HEK293 (cell line): ENCODE data around the gene CLCN3.

Experiments used
- FEZF1 ChIP-seq: fragments of 450-650 bp; formaldehyde crosslinking; IDR thresholded peaks from 2 replicates; pipeline ENCODE4 v1.5.1; 2016; ENCODE audit warnings: missing biosample characterization, missing genetic modification characterization
- HOXA7 ChIP-seq: sonication (generic); formaldehyde crosslinking; IDR thresholded peaks from 2 replicates; pipeline ENCODE4 v1.8.1; 2022; ENCODE audit warnings: missing genetic modification reagents, borderline replicate concordance
- ZNF112 ChIP-seq: fragments of 450-650 bp; formaldehyde crosslinking; IDR thresholded peaks from 2 replicates; pipeline ENCODE4 v1.5.0; 2017; ENCODE audit warnings: missing biosample characterization, missing genetic modification characterization
- ZNF274 ChIP-seq, 2 experiments: fragments of 200-500 bp in 1 of 2; fragments of 450-650 bp in 1 of 2; sonication (Bioruptor generic) in 1 of 2; formaldehyde crosslinking in 1 of 2; IDR thresholded peaks; 2 replicates each; pipeline versions ENCODE4 v1.5.1 to v1.6.1; 2014 to 2016; ENCODE audit warnings: borderline replicate concordance in 1 of 2, inconsistent platforms in 1 of 2, low read length in 1 of 2, missing biosample characterization in 1 of 2, missing genetic modification characterization in 1 of 2
- ZNF311 ChIP-seq: fragments of 450-650 bp; formaldehyde crosslinking; IDR thresholded peaks from 2 replicates; pipeline ENCODE4 v1.5.1; 2017; ENCODE audit warnings: missing biosample characterization, missing genetic modification characterization, borderline replicate concordance
- ZNF354C ChIP-seq: fragments of 450-650 bp; formaldehyde crosslinking; IDR thresholded peaks from 2 replicates; pipeline ENCODE4 v1.5.1; 2016; ENCODE audit warnings: missing biosample characterization, missing genetic modification characterization, low read depth, borderline replicate concordance
- ZNF426 ChIP-seq: fragments of 450-650 bp; formaldehyde crosslinking; IDR thresholded peaks from 2 replicates; pipeline ENCODE4 v1.5.1; 2017; ENCODE audit warnings: missing biosample characterization, missing genetic modification characterization, mild to moderate bottlenecking, inconsistent platforms, moderate library complexity
- TF ChIP-seq, protein P1 (sequence below): fragments of 450-650 bp; formaldehyde crosslinking; IDR thresholded peaks from 2 replicates; pipeline ENCODE4 v1.5.1; 2016; ENCODE audit warnings: missing biosample characterization, missing genetic modification characterization
- TF ChIP-seq, protein P2 (sequence below): fragments of 450-650 bp; IDR thresholded peaks from 2 replicates; pipeline ENCODE4 v1.5.1; 2018; ENCODE audit warnings: missing biosample characterization, mild to moderate bottlenecking, missing genetic modification characterization
- TF ChIP-seq, protein P3 (sequence below): fragments of 450-650 bp; formaldehyde crosslinking; IDR thresholded peaks from 2 replicates; pipeline ENCODE4 v1.5.1; 2016; ENCODE audit warnings: missing biosample characterization, missing genetic modification characterization
- TF ChIP-seq, protein P4 (sequence below): fragments of 450-650 bp; formaldehyde crosslinking; IDR thresholded peaks from 2 replicates; pipeline ENCODE4 v1.5.1; 2016; ENCODE audit warnings: missing biosample characterization, missing genetic modification characterization
- TF ChIP-seq, protein P5 (sequence below): sonication (generic); formaldehyde crosslinking; IDR thresholded peaks from 2 replicates; pipeline ENCODE4 v1.8.1; 2022; ENCODE audit warnings: mild to moderate bottlenecking, moderate library complexity, missing genetic modification reagents
- TF ChIP-seq, protein P6 (sequence below): fragments of 450-650 bp; formaldehyde crosslinking; IDR thresholded peaks from 2 replicates; pipeline ENCODE4 v1.5.1; 2016; ENCODE audit warnings: missing biosample characterization, missing genetic modification characterization

DNA sequence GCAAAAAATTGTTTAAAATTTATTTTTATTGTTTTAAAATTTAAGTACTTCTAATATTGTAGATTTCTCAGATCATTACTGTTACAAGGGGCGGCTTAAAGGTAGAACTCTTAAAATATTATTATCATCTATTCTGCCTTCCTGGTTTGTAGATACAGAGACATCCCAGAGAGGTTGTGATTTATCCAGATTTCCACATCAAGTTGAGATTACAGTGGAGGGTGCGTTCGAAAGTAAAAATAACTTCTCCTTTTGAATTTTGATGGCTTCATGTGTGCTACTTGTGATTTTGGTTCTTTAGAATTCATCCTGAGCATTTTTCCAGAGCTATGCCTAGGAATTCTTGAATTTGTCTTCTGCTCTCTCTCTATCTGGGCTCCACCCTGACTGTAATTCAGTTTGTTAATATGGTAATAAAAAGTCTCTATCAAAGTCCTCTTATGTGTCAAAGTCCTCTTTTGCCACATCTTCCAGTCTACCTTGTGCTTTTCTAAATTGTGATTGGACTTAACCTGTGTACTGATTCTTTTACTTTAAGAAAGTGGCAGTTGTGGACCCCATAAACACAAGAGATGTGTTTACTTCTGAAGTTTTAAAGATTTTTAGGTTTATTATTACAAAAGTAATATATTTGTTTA lies 37.2 kb downstream of the CLCN3 start:
- TF ChIP-seq, protein P1, sequence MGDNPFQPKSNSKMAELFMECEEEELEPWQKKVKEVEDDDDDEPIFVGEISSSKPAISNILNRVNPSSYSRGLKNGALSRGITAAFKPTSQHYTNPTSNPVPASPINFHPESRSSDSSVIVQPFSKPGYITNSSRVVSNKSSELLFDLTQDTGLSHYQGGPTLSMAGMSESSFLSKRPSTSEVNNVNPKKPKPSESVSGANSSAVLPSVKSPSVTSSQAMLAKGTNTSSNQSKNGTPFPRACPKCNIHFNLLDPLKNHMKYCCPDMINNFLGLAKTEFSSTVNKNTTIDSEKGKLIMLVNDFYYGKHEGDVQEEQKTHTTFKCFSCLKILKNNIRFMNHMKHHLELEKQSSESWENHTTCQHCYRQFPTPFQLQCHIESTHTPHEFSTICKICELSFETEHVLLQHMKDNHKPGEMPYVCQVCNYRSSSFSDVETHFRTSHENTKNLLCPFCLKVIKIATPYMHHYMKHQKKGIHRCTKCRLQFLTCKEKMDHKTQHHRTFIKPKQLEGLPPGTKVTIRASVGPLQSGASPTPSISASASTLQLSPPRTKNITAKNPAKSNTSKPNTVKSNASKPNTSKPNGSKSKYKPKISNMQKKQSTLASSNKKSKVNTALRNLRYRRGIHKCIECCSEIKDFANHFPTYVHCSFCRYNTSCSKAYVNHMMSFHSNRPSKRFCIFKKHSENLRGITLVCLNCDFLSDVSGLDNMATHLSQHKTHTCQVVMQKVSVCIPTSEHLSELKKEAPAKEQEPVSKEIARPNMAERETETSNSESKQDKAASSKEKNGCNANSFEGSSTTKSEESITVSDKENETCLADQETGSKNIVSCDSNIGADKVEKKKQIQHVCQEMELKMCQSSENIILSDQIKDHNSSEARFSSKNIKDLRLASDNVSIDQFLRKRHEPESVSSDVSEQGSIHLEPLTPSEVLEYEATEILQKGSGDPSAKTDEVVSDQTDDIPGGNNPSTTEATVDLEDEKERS = no peak
- TF ChIP-seq, protein P2, sequence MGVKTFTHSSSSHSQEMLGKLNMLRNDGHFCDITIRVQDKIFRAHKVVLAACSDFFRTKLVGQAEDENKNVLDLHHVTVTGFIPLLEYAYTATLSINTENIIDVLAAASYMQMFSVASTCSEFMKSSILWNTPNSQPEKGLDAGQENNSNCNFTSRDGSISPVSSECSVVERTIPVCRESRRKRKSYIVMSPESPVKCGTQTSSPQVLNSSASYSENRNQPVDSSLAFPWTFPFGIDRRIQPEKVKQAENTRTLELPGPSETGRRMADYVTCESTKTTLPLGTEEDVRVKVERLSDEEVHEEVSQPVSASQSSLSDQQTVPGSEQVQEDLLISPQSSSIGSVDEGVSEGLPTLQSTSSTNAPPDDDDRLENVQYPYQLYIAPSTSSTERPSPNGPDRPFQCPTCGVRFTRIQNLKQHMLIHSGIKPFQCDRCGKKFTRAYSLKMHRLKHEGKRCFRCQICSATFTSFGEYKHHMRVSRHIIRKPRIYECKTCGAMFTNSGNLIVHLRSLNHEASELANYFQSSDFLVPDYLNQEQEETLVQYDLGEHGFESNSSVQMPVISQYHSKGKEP (tag by site-specific recombination) = no peak
- TF ChIP-seq ZNF274 (IDR thresholded peaks at IDR 0.05; ENCODE audit: low read length) = no peak
- no peak for TF ChIP-seq ZNF274 (tag by site-specific recombination; IDR thresholded peaks at IDR 0.05; ENCODE audit: borderline replicate concordance)
- TF ChIP-seq FEZF1 = no peak
- no peak for TF ChIP-seq HOXA7 (CRISPR knock-in tag)
- TF ChIP-seq, protein P3, sequence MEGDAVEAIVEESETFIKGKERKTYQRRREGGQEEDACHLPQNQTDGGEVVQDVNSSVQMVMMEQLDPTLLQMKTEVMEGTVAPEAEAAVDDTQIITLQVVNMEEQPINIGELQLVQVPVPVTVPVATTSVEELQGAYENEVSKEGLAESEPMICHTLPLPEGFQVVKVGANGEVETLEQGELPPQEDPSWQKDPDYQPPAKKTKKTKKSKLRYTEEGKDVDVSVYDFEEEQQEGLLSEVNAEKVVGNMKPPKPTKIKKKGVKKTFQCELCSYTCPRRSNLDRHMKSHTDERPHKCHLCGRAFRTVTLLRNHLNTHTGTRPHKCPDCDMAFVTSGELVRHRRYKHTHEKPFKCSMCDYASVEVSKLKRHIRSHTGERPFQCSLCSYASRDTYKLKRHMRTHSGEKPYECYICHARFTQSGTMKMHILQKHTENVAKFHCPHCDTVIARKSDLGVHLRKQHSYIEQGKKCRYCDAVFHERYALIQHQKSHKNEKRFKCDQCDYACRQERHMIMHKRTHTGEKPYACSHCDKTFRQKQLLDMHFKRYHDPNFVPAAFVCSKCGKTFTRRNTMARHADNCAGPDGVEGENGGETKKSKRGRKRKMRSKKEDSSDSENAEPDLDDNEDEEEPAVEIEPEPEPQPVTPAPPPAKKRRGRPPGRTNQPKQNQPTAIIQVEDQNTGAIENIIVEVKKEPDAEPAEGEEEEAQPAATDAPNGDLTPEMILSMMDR (tag by site-specific recombination) = no peak
- no peak for TF ChIP-seq ZNF311 (tag by site-specific recombination)
- TF ChIP-seq ZNF426 (tag by site-specific recombination) = no peak
- no peak for TF ChIP-seq ZNF354C (tag by site-specific recombination)
- TF ChIP-seq, protein P4, sequence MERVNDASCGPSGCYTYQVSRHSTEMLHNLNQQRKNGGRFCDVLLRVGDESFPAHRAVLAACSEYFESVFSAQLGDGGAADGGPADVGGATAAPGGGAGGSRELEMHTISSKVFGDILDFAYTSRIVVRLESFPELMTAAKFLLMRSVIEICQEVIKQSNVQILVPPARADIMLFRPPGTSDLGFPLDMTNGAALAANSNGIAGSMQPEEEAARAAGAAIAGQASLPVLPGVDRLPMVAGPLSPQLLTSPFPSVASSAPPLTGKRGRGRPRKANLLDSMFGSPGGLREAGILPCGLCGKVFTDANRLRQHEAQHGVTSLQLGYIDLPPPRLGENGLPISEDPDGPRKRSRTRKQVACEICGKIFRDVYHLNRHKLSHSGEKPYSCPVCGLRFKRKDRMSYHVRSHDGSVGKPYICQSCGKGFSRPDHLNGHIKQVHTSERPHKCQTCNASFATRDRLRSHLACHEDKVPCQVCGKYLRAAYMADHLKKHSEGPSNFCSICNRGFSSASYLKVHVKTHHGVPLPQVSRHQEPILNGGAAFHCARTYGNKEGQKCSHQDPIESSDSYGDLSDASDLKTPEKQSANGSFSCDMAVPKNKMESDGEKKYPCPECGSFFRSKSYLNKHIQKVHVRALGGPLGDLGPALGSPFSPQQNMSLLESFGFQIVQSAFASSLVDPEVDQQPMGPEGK (tag by site-specific recombination) = no peak
- TF ChIP-seq, protein P5, sequence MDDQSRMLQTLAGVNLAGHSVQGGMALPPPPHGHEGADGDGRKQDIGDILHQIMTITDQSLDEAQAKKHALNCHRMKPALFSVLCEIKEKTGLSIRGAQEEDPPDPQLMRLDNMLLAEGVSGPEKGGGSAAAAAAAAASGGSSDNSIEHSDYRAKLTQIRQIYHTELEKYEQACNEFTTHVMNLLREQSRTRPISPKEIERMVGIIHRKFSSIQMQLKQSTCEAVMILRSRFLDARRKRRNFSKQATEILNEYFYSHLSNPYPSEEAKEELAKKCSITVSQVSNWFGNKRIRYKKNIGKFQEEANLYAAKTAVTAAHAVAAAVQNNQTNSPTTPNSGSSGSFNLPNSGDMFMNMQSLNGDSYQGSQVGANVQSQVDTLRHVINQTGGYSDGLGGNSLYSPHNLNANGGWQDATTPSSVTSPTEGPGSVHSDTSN (CRISPR knock-in tag) = no peak
- TF ChIP-seq, protein P6, sequence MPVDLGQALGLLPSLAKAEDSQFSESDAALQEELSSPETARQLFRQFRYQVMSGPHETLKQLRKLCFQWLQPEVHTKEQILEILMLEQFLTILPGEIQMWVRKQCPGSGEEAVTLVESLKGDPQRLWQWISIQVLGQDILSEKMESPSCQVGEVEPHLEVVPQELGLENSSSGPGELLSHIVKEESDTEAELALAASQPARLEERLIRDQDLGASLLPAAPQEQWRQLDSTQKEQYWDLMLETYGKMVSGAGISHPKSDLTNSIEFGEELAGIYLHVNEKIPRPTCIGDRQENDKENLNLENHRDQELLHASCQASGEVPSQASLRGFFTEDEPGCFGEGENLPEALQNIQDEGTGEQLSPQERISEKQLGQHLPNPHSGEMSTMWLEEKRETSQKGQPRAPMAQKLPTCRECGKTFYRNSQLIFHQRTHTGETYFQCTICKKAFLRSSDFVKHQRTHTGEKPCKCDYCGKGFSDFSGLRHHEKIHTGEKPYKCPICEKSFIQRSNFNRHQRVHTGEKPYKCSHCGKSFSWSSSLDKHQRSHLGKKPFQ (tag by site-specific recombination) = no peak
- no peak for TF ChIP-seq ZNF112 (tag by site-specific recombination)
